SKM-1 (cell line): ENCODE data around the gene MROH8.
A peak's percentile ranks its signal among the peaks of the same experiment; 100 is the strongest.
"Not testable (repeated sequence)": the region's sequence is repeated elsewhere in the genome, so short reads cannot be mapped to it uniquely, and the experiment has no call there.

Experiments used
- DNase-seq: peaks from one replicate; lab custom pipeline; 2025; ENCODE audit not compliant: unreplicated experiment; lab: John Stamatoyannopoulos, UW

MROH8 gene

GRCh38 chr20:37155987-37156386 lies 23.4 kb downstream of the MROH8 start:
- DNase-seq = no peak

GRCh38 chr20:37154684-37155298 lies 24.6 kb downstream of the MROH8 start:
- DNase-seq = no peak

- peak; percentile 24 for DNase-seq
Observed at GRCh38 chr20:37152284-37152683, 27.1 kb downstream of the MROH8 start.

GRCh38 chr20:37151529-37151928 lies 27.8 kb downstream of the MROH8 start:
- DNase-seq = no peak

GRCh38 chr20:37150864-37151263 lies 28.5 kb downstream of the MROH8 start:
- not testable (repeated sequence) for DNase-seq

- DNase-seq = no peak
Observed at GRCh38 chr20:37147250-37147649, 32.1 kb downstream of the MROH8 start.

- no peak for DNase-seq
Observed at GRCh38 chr20:37144856-37145404, 34.4 kb downstream of the MROH8 start.

- no peak for DNase-seq
Observed at GRCh38 chr20:37142708-37143107, 36.6 kb downstream of the MROH8 start.

- no peak for DNase-seq
Observed at GRCh38 chr20:37137547-37137946, 41.8 kb downstream of the MROH8 start.

- no peak for DNase-seq
Observed at GRCh38 chr20:37133952-37134351, 45.4 kb downstream of the MROH8 start.

GRCh38 chr20:37131486-37131885 lies 47.9 kb downstream of the MROH8 start:
- DNase-seq = no peak

GRCh38 chr20:37128803-37129202 lies 50.5 kb downstream of the MROH8 start:
- DNase-seq = no peak

- DNase-seq = not testable (repeated sequence)
Observed at GRCh38 chr20:37126290-37126689, 53.1 kb downstream of the MROH8 start.

GRCh38 chr20:37123441-37123840 lies 55.9 kb downstream of the MROH8 start:
- peak; percentile 52 for DNase-seq

GRCh38 chr20:37120497-37120896 lies 58.9 kb downstream of the MROH8 start:
- no peak for DNase-seq

GRCh38 chr20:37119356-37120036 lies 59.9 kb downstream of the MROH8 start:
- DNase-seq = no peak

GRCh38 chr20:37114012-37114411 lies 65.3 kb downstream of the MROH8 start:
- DNase-seq = no peak

- no peak for DNase-seq
Observed at GRCh38 chr20:37111926-37112455, 67.4 kb downstream of the MROH8 start.

- no peak for DNase-seq
Observed at GRCh38 chr20:37108676-37109075, 70.7 kb downstream of the MROH8 start.

GRCh38 chr20:37102571-37102970 lies 76.8 kb downstream of the MROH8 start:
- no peak for DNase-seq

- DNase-seq = no peak
Observed at GRCh38 chr20:37096415-37097041, 82.8 kb downstream of the MROH8 start.
